Kidney epithelial cell (primary cell): ENCODE data around the gene PLA1A. TPM values are rescaled to one million over a fixed set of nuclear protein-coding genes. Genes with fewer than 3 reads are reported as not detected.

ENCODE experiments used
- DNase-seq: peaks from one replicate; pipeline ENCODE4 v3.0.0-alpha.2; 2010; ENCODE audit warnings: low read depth
- H3K27me3 ChIP-seq: 2 replicates; pipeline ENCODE4 v1.6.0; 2011; ENCODE audit warnings: low read length; ENCODE audit not compliant: control insufficient read depth, insufficient read depth
- H3K36me3 ChIP-seq: 2 replicates; pipeline ENCODE4 v1.5.1; 2011; ENCODE audit warnings: low read length; ENCODE audit not compliant: control insufficient read depth, insufficient read depth
- H3K4me3 ChIP-seq: 2 replicates; pipeline ENCODE4 v1.5.1; 2011; ENCODE audit warnings: low read depth, mild to moderate bottlenecking, control low read depth, low read length
- total RNA-seq: library from RNA; depleted of rRNA; stranded (reverse); fragments of >200 nt; gene quantifications from 2 replicates; pipeline ENCODE4 v1.2.3, GENCODE V29; 2015
- TF ChIP-seq, protein P1 (sequence below): IDR thresholded peaks from 2 replicates; pipeline ENCODE4 v1.5.1; 2011; ENCODE audit warnings: mild to moderate bottlenecking, moderate library complexity, low read length, control low read depth, inconsistent platforms; ENCODE audit not compliant: insufficient read depth, poor library complexity, severe bottlenecking

The PLA1A gene
- total RNA-seq, 1 donor from 2014 or later: 1.4 TPM

DNA sequence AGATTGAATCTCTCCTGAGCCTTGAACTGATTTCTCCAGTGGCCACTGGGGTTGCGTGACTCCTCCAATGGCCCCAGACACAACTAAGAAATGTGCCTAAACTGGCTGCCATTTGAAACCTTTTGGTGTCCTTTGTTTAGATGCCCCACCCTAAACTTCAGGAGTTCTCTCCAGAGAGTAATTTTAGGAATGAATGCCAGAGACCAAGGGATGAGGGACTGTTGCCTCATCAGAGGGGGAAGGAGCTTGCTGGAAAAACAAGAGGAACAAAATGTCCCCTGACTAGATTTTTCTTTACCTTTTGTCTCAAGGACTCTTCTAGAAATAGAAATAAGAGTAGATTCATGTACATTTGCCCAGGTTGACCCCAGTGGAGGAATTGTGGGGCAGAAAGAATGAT, 26.5 kb upstream of the PLA1A start:
- H3K4me3 ChIP-seq: no peak overlapping the region
- DNase-seq: no peak
- no peaks in the 10 kb centered on the region for H3K27me3 ChIP-seq
- no peaks in the 10 kb centered on the region for H3K36me3 ChIP-seq
- TF ChIP-seq, protein P1, sequence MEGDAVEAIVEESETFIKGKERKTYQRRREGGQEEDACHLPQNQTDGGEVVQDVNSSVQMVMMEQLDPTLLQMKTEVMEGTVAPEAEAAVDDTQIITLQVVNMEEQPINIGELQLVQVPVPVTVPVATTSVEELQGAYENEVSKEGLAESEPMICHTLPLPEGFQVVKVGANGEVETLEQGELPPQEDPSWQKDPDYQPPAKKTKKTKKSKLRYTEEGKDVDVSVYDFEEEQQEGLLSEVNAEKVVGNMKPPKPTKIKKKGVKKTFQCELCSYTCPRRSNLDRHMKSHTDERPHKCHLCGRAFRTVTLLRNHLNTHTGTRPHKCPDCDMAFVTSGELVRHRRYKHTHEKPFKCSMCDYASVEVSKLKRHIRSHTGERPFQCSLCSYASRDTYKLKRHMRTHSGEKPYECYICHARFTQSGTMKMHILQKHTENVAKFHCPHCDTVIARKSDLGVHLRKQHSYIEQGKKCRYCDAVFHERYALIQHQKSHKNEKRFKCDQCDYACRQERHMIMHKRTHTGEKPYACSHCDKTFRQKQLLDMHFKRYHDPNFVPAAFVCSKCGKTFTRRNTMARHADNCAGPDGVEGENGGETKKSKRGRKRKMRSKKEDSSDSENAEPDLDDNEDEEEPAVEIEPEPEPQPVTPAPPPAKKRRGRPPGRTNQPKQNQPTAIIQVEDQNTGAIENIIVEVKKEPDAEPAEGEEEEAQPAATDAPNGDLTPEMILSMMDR: no peak

DNA sequence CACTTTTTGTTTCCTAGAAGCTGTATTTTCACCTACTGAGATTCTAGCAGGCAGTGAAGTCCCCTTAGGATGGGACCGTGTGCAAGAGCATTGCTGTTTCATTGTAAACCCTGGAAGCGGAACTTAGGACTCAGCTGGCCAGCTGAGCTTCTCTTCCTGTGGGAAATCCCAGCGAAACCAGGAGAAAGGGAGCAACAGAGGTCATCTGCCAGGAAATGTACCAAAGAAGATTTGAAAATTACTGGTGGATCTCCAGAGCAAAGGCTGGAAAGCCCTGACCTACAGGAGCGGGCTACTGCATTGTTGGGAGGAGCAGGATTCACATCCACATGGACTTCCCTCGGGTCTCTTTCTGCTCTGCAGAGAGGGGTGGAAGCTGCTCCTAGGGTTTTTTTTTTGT, 26.0 kb upstream of the PLA1A start:
- Histone ChIP-seq H3K4me3 (no peak overlapping the region), H3K27me3 (no peaks in the 10 kb centered on the region), H3K36me3 (no peaks in the 10 kb centered on the region)
- TF ChIP-seq, protein P1: no peak
- no peak for DNase-seq

GRCh38 chr3:119575507-119575906, 22.2 kb upstream of the PLA1A start:
- Histone ChIP-seq H3K36me3 (no peaks in the 10 kb centered on the region), H3K4me3 (no peak overlapping the region), H3K27me3 (no peaks in the 10 kb centered on the region)
- DNase-seq: no peak
- TF ChIP-seq, protein P1: no peak

GRCh38 chr3:119579366-119580066, 18.2 kb upstream of the PLA1A start, which contains the start of gene ADPRH:
Gene ADPRH, plus strand, starts transcription at chr3:119579492. Its CDS starts 2,678 bp downstream, at chr3:119582170.
- Histone ChIP-seq H3K36me3 (no peaks in the 10 kb centered on the region), H3K27me3 (no peaks in the 10 kb centered on the region), H3K4me3 (peak within 1 kb of the TSS; percentile 57)
- DNase-seq: peak; percentile 53
- TF ChIP-seq, protein P1: no peak

DNA sequence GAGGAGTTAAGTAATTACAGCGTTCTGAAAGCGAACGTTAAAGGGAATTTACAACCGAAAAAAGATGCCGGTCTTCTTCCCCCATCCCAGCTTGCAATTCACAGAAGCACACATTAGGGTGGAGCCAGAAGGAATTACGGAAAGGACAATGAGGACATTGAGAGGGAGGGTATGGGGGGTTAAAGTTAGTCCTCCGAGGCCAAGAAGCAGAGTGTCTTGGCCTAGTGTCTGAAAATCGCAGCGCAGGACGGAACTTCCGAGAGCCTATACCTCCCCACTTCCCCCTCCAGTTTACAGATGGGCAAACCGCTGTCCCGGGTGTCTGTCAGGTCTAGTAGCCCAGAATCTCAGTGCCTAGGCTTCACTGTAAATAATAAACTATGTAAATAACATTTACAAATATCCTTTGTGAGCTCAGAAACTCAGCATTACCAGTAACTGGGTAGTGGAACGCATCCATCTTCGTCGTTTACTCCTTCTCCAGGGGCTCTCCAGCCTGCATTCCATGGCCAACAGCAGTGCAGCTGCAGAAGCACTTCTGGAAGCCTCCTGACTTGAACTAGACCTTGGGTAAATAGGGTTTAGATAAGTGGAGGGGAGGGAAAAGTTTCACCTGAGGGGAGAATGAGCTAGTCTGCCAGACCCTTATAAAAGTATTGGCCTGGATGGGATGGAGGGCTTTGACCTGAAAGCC, 17.5 kb upstream of the PLA1A start:
- TF ChIP-seq, protein P1: no peak
- H3K27me3 ChIP-seq: no peaks in the 10 kb centered on the region
- H3K36me3 ChIP-seq: no peaks in the 10 kb centered on the region
- H3K4me3 ChIP-seq: peak overlapping the region; percentile 57
- no peak for DNase-seq

DNA sequence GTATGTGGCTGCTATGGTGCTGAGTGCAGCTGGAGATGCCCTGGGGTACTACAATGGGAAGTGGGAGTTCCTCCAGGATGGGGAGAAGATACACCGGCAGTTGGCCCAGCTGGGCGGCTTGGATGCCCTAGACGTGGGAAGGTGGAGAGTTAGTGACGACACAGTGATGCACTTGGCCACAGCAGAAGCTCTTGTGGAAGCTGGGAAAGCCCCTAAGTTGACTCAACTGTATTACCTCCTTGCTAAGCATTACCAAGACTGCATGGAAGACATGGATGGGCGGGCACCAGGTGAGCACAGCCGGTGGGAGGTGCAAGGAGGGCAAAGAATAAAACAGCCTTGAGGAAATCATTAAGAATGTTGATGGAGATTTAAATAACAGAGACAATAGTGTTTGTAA, 15.5 kb upstream of the PLA1A start:
- TF ChIP-seq, protein P1: no peak
- peak; percentile 63 for DNase-seq
- Histone ChIP-seq H3K36me3 (no peaks in the 10 kb centered on the region), H3K4me3 (no peak overlapping the region), H3K27me3 (no peaks in the 10 kb centered on the region)
